ENCODE measurements around the gene GGA2. TPM values are rescaled to one million over a fixed set of nuclear protein-coding genes. Genes with fewer than 3 reads are reported as not detected.
A peak's percentile ranks its signal among the peaks of the same experiment; 100 is the strongest.
"Not testable (repeated sequence)": the region's sequence is repeated elsewhere in the genome, so short reads cannot be mapped to it uniquely, and the experiment has no call there.

Gene GGA2
- total and polyA plus RNA-seq, 9 donors = 27.1 to 141 (median 83.3) TPM

GRCh38 chr16:23511731-23512130 is 1.4 kb upstream of the GGA2 start:
- Histone ChIP-seq H3K36me3 (no peaks in the 10 kb centered on the region), H3K27ac (no peak overlapping the region), H3K4me1 (ENCODE audit: insufficient read depth) (peaks cover 11% of the 10 kb centered on the region), H3K27me3 (no peaks in the 10 kb centered on the region), H3K9me3 (no peaks in the 10 kb centered on the region), H3K4me3 (no peak overlapping the region)
- intact Hi-C loops (cut with DNase I) = loop anchor here in 1 of 4 donors (5.0 kb wide), 1 partner anchor 46 kb away; the partner anchor contains the start of genes EARS2 and UBFD1
- DNase-seq = no peak
- WGBS, 3 donors = 74 to 84% (median 82%) methylated on average over 7 of the region's 7 CpGs
- no peak for TF ChIP-seq EP300 (IDR thresholded peaks at IDR 0.05)
- TF ChIP-seq CTCF (IDR thresholded peaks at IDR 0.05) = no peak
- no peak for TF ChIP-seq POLR2A (IDR thresholded peaks at IDR 0.05)

GRCh38 chr16:23510915-23511270 is 599 bp upstream of the GGA2 start:
- Histone ChIP-seq H3K4me3 (peak overlapping the region; percentile 74), H3K4me1 (ENCODE audit: insufficient read depth) (peaks cover 17% of the 10 kb centered on the region)
- H3K36me3 ChIP-seq, H3K27ac ChIP-seq, H3K9me3 ChIP-seq, H3K27me3 ChIP-seq, DNase-seq: not testable (repeated sequence)
- intact Hi-C loops (cut with DNase I) = loop anchor here in 1 of 4 donors (5.0 kb wide), 1 partner anchor 46 kb away; the partner anchor contains the start of genes EARS2 and UBFD1
- WGBS, 3 donors = 57 to 68% (median 58%) methylated on average over 10 of the region's 10 CpGs

GRCh38 chr16:23509782-23510163 is 521 bp downstream of the GGA2 start:
- TF ChIP-seq CTCF (IDR thresholded peaks at IDR 0.05) (no peak), EP300 (IDR thresholded peaks at IDR 0.05) (no peak), POLR2A (IDR thresholded peaks at IDR 0.05) (no peak)
- WGBS, 3 donors = 1% methylated on average over 12 to 17 of the region's 17 CpGs
- no peaks in the 10 kb centered on the region for H3K27me3 ChIP-seq
- H3K9me3 ChIP-seq = no peaks in the 10 kb centered on the region
- H3K4me3 ChIP-seq = peak overlapping the region; percentile 74
- DNase-seq = peak in 2 of 5 donors; percentile 43 to 47
- peak overlapping the region in 1 of 2 donors; percentile 87 for H3K27ac ChIP-seq
- peaks cover 22% of the 10 kb centered on the region for H3K4me1 ChIP-seq (ENCODE audit: insufficient read depth)
- intact Hi-C loops (cut with DNase I) = loop anchor here in 2 of 4 donors (5.0 to 10.0 kb wide), 2 partner anchors 45 to 48 kb away; partner anchors contain the start of genes EARS2 (in 2 of the 2) and UBFD1 (in 2 of the 2)
- no peaks in the 10 kb centered on the region for H3K36me3 ChIP-seq

GRCh38 chr16:23509441-23509754 is 896 bp downstream of the GGA2 start:
- intact Hi-C loops (cut with DNase I) = loop anchor here in 1 of 4 donors (10.0 kb wide), 1 partner anchor 45 kb away; the partner anchor contains the start of genes EARS2 and UBFD1
- no peak for DNase-seq
- WGBS, 3 donors = 1 to 3% (median 1%) methylated on average over 5 of the region's 5 CpGs

More at GRCh38 chr16:23509441-23509754, 896 bp downstream of the GGA2 start:
- TF ChIP-seq POLR2A (IDR thresholded peaks at IDR 0.05) (no peak), EP300 (IDR thresholded peaks at IDR 0.05) (no peak), CTCF (IDR thresholded peaks at IDR 0.05) (no peak)
- Histone ChIP-seq H3K4me3 (peak overlapping the region; percentile 74), H3K27ac (peak overlapping the region in 1 of 2 donors; percentile 87), H3K36me3 (no peaks in the 10 kb centered on the region), H3K4me1 (ENCODE audit: insufficient read depth) (peaks cover 25% of the 10 kb centered on the region), H3K9me3 (no peaks in the 10 kb centered on the region), H3K27me3 (no peaks in the 10 kb centered on the region)
